HG02571 (cell line): Measurements from ENCODE around the gene NUP93.

ENCODE experiments used
- ATAC-seq: cut with Tn5 transposase; IDR thresholded peaks from one replicate; pipeline ENCODE4 v1.9.1; 2021; ENCODE audit warnings: mild to moderate bottlenecking, moderate library complexity; ENCODE audit not compliant: unreplicated experiment

Gene NUP93

DNA sequence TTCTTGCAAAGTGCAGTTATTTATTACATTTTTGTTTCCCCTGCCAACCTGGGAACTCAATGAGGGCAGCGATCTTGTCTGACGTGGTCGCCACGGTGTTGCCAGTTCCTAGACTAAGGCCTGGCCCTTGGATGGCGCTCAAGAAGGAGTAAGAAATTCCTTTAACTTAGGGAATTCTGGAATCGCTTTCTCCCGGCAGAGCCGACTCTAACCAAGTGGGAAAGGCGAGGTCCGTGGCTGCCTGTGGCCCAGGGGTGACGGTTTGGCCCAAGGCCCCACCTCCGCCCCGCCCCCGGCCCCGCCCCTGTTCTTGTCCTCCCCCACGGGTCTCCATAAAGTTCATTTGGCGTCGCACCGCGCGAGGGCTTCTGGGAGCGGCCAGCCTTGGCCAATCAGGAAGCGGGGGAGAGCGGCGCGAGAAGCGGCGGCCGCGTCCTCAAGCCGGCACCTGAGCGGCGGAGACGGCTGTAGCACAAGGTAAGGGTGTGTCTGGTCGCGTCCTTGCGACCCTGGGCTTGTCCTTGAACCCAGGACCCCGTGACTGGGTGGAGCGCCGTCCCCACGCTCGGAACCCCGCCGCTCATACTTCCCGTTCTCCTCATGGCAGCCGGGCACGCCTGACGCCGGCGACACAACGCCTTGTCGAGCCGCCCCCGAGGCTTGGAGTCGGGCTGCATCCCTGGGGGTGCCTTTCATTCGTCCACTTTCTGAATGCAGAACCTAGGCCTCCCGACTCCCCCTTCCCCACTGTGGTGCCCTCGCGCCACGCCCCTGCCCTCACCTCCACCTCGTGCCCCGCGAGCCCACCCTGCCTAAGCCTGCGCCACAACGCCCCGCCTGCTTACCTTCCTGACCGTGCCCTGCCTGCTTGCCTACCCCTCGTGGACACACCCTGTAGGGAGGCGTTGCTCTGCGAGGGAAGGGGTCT, at the start of gene NUP93:
TSS of gene NUP93 (plus strand) at position 395 of the 928 bp plus-strand sequence. CDS start 18,119 bp downstream, outside the sequence.
- peak; percentile 71 for ATAC-seq

DNA sequence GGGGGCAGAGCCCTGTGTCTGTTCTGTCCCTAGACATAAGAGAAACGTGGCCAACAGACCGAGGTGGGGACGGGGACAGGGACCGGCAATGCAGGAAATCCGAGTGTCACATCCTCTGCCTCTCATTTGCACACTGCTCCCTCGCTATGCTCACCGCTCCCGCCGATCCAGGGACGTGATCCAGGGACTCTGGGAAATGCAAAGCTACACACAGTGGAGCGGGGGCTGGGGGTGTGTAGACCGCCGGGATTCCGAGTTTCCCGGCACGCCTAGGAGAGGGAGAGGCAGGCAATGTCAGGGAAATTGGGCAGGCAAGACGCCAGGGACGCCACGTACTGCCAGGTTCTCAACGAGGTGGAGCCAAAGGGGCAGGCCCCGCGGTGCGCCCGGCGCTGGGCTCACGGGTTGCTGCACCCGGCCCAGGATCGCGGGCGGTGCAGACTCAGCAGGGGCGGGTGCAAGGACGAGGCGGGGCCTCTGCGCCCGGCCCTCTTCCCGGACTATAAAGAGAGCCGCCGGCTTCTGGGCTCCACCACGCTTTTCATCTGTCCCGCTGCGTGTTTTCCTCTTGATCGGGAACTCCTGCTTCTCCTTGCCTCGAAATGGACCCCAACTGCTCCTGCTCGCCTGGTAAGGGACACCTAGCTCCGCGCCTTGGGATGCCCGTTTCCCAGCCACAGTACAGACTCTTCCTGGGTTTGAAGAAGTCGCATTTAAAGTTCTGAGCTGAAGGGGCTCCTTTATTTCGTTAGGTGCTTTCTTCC, 47.8 kb upstream of the NUP93 start, which contains the start of gene MT1X:
TSS of gene MT1X (plus strand) at position 532 of the 764 bp plus-strand sequence. CDS start at position 603, 71 bp downstream.
- peak; percentile 97 for ATAC-seq

DNA sequence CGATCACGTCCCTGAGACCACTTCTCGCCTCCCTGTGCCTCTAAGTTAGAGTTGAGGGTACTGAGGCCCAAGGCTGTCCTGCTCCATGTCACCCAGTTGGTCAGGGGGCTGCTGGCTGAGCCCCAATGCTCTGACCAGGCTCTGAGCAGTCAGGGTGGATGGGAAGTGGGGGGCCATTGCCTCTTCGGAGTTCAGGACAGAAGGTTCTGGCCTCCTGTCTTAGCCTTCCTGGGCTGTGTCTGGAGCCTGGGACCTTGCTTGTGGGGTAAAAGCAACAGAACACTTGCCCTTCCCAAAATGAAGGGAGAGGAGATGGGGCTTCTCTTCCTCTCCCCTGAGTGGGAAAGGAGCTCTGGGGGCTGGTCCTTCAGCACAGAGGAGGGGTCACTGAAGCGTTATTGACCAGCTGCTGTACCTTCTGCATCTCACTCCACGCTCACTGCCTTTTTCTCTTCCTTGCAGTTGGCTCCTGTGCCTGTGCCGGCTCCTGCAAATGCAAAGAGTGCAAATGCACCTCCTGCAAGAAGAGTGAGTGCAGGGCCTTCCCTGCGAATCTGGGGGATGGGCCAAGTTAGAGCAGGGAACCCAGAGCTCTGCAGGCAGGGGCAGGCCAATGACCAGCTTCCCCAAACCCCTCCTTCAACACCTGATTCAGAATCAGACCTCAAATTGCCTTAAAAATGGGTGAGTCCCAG, 47.1 kb upstream of the NUP93 start:
- ATAC-seq: no peak

DNA sequence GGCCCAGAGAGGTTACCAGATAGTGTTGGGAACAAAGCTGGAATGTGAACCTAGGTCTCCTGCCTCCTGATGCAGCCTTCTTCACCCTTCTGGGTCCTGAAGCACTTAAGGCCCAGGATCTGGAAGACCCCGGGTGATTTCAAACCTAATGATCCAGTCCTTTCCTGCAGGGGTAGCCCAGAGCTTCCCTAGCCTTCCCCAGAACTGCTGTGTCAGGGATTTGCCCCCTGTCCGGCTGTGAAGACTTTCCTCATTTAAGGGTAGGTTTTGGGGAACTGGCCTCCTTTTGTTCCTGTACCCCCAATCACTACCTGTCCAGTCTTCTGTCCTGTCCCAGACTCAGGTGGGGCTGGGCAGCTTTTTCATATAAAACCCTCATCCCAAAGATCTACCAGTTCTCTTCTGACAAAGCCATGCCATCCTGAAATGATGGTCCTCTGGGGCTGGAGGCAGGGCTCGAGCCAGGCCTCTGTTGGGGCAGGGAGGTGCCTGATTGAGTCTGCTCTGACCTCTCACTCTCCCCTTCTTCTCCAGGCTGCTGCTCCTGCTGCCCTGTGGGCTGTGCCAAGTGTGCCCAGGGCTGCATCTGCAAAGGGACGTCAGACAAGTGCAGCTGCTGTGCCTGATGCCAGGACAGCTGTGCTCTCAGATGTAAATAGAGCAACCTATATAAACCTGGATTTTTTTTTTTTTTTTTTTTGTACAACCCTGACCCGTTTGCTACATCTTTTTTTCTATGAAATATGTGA, 46.3 kb upstream of the NUP93 start:
- no peak for ATAC-seq

DNA sequence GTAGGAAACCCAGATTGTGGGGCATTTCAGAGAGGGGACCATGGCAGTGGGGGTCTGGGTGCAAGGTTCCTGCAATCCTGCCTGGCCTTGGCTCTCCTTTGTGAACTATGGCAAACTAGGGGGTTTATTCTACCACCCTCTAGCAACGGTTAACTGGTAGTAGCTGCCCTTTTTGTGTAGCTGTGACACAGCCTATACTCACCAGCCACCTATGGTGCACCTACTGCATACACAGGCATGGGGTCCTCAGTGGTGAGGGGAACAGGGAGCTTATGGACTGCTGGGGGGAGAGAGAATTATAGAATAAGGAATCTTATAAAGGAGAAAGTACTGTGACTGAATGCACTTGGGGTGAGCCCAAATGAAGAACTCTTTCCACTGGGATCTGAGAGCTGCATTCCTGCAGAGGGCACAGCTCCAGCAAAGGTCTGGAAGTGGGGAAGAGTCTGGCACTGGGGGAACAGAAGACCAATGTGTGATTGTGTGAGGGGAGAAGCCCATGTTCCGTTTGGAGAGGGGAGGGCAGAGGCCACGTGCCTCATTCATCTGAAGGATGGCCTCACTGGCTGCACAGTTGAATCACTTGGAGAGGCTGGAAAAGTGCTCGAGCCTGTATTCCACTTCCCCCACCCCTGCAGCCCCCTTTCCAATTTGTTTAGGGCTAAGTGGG, 45.5 kb upstream of the NUP93 start:
- ATAC-seq: no peak

DNA sequence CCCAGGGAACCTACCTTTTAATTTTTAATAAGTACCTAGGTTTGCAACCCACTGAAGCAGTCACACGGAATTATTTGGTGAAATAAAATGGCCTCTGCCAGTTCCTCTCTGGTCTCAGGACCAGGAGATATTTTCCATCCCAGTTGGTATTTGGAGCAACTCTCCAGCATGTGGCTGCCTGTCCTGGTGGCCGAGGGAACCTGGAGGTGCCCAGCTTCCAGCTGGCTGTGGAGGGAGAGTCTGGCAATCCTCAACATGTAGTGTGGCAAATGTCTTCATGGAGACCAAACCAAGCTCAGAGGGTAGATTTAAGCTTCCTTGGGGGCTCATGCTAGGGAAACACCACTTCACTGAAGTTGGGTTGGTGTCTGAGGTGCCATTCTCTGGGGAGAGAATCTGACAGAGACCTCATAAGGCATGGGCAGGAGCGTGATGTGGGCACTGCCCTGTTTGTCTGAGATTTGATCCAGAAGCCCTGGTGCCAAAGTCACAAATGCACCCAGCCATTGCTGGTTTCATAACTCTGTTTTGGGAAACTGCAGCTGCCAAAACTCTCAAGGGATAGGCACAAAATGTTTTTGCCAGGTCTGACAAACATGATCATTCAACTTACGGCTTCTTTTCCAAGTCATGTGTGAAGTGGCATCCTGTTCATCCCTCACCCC, 44.9 kb upstream of the NUP93 start:
- no peak for ATAC-seq

DNA sequence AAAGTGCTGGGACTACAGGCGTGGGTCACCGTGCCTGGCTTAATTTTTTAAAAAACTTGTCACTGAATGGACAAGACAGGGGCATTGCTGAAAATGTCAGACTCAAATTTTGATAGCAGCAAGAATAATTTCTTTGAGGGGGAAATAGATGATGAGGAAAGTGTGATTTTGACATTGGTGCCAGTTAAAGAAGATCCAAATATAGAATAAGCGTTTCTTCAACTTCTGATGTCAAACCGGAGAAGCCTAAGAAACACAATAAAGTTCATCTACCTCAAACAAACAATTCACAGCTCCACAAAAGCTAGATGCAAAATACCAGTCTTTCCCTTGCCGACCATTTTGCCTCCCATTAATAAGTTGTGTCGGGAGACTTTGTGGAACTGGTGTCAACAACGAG, 43.2 kb upstream of the NUP93 start:
- ATAC-seq: no peak

DNA sequence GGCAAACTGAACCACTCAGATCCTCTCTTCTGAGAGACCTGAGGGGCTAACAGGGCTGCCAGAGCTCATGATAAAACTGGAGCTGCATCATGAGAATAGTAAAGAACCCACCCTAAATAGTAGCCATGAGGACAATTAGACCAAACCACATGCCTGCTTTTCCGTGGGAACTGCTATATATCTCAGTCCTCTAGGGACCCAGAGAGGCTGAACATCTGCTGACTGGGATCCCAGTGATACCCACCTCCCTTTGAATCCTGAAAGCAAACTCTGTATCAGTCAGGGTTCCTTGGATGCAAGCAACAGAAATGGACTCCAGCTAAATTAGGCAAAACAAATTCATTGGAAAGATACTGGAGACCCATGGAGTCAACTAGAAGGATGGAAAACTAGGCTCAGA, 41.2 kb upstream of the NUP93 start:
- ATAC-seq: no peak

DNA sequence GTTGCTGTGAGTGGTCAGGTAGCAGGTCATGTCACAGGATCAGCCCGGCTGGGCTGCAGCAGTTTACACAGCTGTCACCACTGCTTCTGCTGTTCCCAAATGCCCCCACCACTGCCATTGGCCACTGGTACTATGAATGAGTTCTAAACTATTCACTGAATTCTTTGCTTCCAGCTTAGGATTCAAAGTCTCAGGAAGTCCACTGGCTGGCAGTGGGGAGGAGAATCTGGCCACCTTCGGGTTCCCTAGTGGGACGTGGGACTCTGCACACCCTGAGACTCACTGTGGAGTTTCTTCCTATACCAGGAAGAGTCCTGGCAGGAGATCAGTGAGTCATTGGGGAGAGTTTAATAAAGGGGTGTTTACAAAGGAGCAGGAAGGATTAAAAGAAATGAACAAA, 40.8 kb upstream of the NUP93 start:
- no peak for ATAC-seq

DNA sequence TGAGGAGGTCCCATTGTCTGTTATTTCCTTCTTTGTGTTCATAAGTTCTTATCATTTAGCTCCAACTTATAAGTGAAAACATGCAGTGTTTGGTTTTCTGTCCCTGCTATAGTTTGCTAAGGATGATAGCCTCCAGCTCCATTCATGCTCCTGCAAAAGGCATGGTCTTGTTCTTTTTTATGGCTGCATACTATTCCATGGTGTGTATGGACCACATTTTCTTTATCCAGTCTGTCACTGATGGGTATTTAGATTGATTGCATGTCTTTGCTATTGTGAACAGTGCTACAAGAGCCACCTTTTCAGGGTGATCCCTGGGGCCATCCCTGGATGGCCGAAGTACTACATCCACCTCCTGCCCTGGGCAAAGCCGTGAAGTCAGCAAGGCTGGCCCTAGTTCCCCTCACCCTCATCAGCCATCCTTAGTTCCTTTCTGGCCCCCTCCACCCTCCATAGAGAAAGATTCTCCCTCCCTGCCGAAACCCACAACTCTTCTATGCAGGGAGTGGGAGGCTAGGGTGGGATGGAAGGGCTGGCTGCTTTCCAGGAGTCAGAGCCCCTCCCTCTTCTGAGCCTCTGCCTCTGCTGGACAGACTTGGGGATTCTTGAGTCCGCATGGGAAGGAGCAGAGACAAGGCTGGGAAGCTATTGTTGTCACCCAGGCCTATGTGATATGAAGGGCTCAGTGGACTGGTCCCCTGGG, 39.4 kb upstream of the NUP93 start:
- ATAC-seq: no peak

DNA sequence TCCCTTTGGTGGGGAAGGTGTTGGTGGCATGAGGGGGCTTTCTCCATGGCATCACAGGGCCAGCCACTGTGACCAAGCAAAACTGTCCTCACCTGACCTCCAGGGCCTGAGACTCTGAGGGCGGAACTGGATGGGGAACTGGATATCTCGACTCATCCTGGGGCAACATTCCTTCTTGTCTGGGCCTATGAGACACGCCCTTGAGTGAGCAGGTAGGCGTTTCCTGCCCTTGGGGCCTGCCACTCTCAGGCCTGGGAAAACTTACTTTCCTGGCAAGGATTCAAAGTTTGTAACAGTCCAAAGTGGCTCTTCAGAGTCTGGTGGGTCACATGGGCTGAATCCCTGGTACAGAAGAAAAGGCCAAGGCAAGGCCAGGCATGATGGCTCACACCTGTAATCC, 38.0 kb upstream of the NUP93 start:
- no peak for ATAC-seq

DNA sequence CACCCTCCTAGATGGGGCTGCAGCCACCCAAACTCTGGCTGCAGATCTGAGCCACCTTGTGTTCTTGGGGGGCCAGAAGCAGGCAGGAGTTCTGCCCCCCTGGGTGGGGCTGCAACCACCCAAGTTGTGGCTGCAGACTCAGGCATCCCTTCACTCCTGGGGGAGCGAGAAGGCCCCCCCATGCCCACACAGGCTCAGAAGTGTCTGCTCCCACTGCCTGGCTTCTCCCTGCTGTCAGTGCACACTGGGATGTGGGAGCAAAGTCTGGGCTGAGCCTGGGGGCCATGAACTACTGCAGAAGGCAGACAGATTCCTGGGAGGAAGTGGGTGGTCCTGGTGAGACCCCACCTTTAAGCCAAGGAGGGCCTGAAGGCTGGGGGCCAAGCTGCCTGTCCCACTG, 34.7 kb upstream of the NUP93 start:
- ATAC-seq: no peak

DNA sequence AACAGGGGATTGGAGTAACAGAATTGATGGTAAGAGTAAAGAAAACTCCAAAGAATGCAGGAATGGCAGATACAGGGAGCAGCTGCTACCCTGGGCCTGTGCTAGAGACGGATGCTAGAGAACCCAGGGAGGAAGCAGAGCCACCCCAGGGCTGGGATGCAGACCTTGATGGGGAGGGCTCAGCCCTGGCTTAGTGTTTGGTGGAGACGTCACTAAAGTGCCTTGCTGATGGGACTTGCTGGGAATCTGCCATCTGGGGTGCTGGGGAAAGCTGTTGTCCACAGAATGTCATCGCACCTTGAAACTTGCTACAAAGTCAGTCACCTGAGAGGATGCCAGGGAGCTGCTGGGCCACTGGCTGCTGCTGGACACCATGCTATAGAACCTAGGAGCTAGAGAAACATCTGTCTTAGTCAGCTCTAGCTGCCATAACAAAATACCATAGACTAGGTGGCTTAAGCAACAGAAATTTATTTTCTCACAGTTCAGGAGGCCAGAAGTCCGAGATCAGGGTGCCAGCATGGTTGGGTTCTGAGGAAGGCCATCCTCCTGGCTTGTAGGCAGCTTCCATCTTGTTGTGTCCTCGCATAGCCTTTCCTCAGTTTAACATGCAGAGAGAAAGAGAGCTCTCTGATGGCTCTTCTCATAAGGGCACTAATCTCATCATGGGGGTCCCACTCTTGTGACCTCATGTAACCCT, 32.3 kb upstream of the NUP93 start:
- no peak for ATAC-seq

DNA sequence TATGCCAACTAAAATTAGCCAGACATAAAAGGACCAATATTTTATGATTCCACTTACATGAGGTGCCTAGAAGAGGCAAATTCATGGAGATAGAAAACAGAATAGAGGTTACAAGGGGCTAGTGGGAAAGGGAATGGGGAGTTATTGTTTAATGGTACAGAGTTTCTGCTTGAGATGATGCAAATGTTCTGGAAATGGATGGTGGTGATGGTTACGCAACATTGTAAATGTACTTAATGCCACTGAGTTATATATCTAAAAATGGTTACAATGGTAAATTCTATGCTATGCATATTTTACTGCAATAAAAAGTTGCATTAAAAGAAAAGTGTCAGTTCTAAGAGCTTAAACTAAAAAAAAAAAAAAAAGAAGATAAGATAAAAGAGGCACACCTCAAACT, 29.7 kb upstream of the NUP93 start:
- ATAC-seq: no peak

DNA sequence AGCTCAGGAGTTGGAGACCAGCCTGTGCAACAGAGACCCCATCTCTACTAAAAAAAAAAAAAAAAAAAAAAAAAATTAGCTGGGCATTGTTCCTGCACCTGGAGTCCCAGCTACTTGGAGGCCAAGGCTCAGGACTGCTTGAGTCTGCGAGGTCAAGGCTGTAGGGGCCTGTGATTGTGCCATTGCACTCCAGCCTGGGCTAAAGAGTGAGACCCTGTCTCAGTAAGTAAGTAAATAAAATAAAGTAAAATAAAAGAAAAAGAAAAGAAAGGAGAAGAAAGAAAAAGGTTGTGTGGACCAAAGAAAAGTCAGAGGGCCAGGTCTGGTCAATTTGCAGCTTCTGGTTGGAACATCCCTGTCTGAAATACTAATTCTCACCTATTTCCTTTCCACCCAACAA, 29.3 kb upstream of the NUP93 start:
- no peak for ATAC-seq

DNA sequence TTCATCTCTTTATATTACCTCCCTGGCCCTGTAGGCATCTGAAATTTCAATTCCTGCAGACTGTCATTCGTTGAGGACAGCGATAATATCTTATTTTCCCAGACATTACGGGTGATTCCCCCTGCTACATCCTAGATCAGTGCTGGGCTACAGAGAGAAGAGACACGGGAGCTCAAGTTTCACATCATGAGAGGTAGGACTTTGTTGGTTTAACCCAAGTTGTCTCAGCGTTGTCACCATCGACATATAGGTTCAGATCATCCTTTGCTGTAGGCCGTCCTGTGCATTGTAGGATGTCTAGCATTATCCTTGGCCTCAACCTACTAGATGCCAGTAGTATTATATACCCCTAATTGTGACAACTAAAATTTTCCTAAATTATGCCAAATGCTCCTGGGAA, 28.4 kb upstream of the NUP93 start:
- ATAC-seq: no peak

DNA sequence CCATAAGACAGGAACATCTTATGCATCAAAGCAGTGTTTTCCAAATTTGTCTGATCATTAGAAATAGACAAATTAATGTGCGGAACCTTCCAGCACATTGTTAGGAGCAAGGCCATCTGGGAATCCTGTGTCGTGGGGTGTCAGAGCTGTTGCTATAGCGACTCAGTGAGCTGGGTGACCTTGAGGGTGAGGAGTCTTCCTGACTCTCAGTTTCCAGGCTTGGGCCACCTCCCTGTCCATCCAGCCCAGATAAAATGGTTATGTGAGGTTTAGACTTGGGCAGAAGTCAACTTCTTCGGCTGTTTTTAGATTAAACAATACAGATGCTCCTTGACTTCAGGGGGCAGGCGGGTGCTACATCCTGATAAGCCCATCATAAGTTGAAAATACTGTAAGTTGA, 27.1 kb upstream of the NUP93 start:
- no peak for ATAC-seq
